Mesenchymal stem cell (in vitro differentiated cells and primary cell): Measurements from ENCODE around the gene ITPA.

Experiments
- DNase-seq: peaks from one replicate; pipeline ENCODE4 v3.0.0-alpha.2; 2013
- H2AFZ ChIP-seq: one replicate; pipeline ENCODE4 v1.6.1; 2013; ENCODE audit warnings: low read depth, mild to moderate bottlenecking, control low read depth, inconsistent platforms, low read length, moderate library complexity
- H2AK5ac ChIP-seq: 2 replicates; pipeline ENCODE4 v1.6.1; 2013; ENCODE audit warnings: low read length, moderate library complexity, mild to moderate bottlenecking, inconsistent platforms; ENCODE audit not compliant: severe bottlenecking
- H2BK120ac ChIP-seq: one replicate; pipeline ENCODE4 v1.6.1; 2013; ENCODE audit warnings: low read depth, mild to moderate bottlenecking, inconsistent platforms, low read length, moderate library complexity
- H2BK12ac ChIP-seq, 2 experiments: one replicate each; pipeline ENCODE4 v1.6.1; 2013; ENCODE audit warnings: inconsistent platforms in 2 of 2, low read length in 2 of 2, mild to moderate bottlenecking in 2 of 2, moderate library complexity in 2 of 2, control low read depth in 1 of 2
- H2BK15ac ChIP-seq: one replicate; pipeline ENCODE4 v1.6.1; 2013; ENCODE audit warnings: mild to moderate bottlenecking, low read depth, inconsistent platforms; ENCODE audit not compliant: poor library complexity, severe bottlenecking
- H2BK5ac ChIP-seq: 2 replicates; pipeline ENCODE4 v1.6.1; 2013; ENCODE audit warnings: low read depth, mild to moderate bottlenecking, low read length, control low read depth, inconsistent platforms; ENCODE audit not compliant: poor library complexity, severe bottlenecking
- H3K14ac ChIP-seq, 2 experiments: one replicate each; pipeline ENCODE4 v1.6.1; 2013; ENCODE audit warnings: inconsistent platforms in 2 of 2, low read length in 2 of 2, control low read depth in 1 of 2, mild to moderate bottlenecking in 1 of 2, moderate library complexity in 1 of 2
- H3K18ac ChIP-seq, 2 experiments: one replicate each; pipeline ENCODE4 v1.6.1; 2013; ENCODE audit warnings: inconsistent platforms in 2 of 2, low read length in 2 of 2, control low read depth in 1 of 2, low read depth in 1 of 2, mild to moderate bottlenecking in 1 of 2
- H3K23ac ChIP-seq, 2 experiments: one replicate each; pipeline ENCODE4 v1.6.1; 2013; ENCODE audit warnings: inconsistent platforms in 2 of 2, low read length in 2 of 2, mild to moderate bottlenecking in 2 of 2, moderate library complexity in 2 of 2, control low read depth in 1 of 2
- H3K27ac ChIP-seq: 2 replicates; pipeline ENCODE4 v1.5.1; 2013; ENCODE audit warnings: mild to moderate bottlenecking, moderate library complexity, low read length, control low read depth, inconsistent platforms; ENCODE audit not compliant: poor library complexity, severe bottlenecking
- H3K27me3 ChIP-seq, 2 experiments: 2 replicates each; pipeline versions ENCODE4 v1.6.1 to v1.7.0; 2013; ENCODE audit warnings: low read length in 2 of 2, mild to moderate bottlenecking in 2 of 2, moderate library complexity in 2 of 2, control low read depth in 1 of 2, inconsistent platforms in 1 of 2; ENCODE audit not compliant: control insufficient read depth in 1 of 2, insufficient read depth in 1 of 2
- H3K36me3 ChIP-seq, 2 experiments: 2 replicates each; pipeline versions ENCODE4 v1.6.1 to v1.7.0; 2013; ENCODE audit warnings: low read length in 2 of 2, control low read depth in 1 of 2, inconsistent platforms in 1 of 2, low read depth in 1 of 2, mild to moderate bottlenecking in 1 of 2; ENCODE audit not compliant: insufficient read depth in 2 of 2, control insufficient read depth in 1 of 2
- H3K4ac ChIP-seq, 2 experiments: one replicate each; pipeline ENCODE4 v1.6.1; 2013; ENCODE audit warnings: inconsistent platforms in 2 of 2, low read length in 2 of 2, mild to moderate bottlenecking in 2 of 2, moderate library complexity in 2 of 2, control low read depth in 1 of 2, low read depth in 1 of 2
- H3K4me1 ChIP-seq: 2 replicates; pipeline ENCODE4 v1.6.1; 2013; ENCODE audit warnings: low read depth, low read length, control low read depth; ENCODE audit not compliant: control insufficient read depth, insufficient read depth
- H3K4me2 ChIP-seq: 2 replicates; pipeline ENCODE4 v1.6.1; 2013; ENCODE audit warnings: low read length, mild to moderate bottlenecking, inconsistent platforms; ENCODE audit not compliant: poor library complexity, severe bottlenecking
- H3K4me3 ChIP-seq, 2 experiments: 2 replicates each; pipeline versions ENCODE4 v1.5.1 to v1.7.0; 2013; ENCODE audit warnings: low read length in 2 of 2, mild to moderate bottlenecking in 2 of 2, control low read depth in 1 of 2, low read depth in 1 of 2; ENCODE audit not compliant: insufficient read depth in 1 of 2
- H3K79me1 ChIP-seq: replicated peaks from 2 replicates; pipeline ENCODE4 v1.6.1; 2013; ENCODE audit warnings: mild to moderate bottlenecking, control low read depth, low read length, inconsistent platforms; ENCODE audit not compliant: poor library complexity, severe bottlenecking
- H3K9ac ChIP-seq: 2 replicates; pipeline ENCODE4 v1.7.0; 2013; ENCODE audit warnings: mild to moderate bottlenecking, low read length, moderate library complexity
- H3K9me3 ChIP-seq: 2 replicates; pipeline ENCODE4 v1.7.0; 2013; ENCODE audit warnings: mild to moderate bottlenecking, low read length; ENCODE audit not compliant: control insufficient read depth
- H4K8ac ChIP-seq: one replicate; pipeline ENCODE4 v1.6.1; 2013; ENCODE audit warnings: inconsistent platforms, mild to moderate bottlenecking, low read length, moderate library complexity
- H4K91ac ChIP-seq: one replicate; pipeline ENCODE4 v1.6.1; 2013; ENCODE audit warnings: mild to moderate bottlenecking, low read length, inconsistent platforms
- WGBS: methylation state at CpG from one replicate; pipeline ENCODE4 v1.1.7; 2013; ENCODE audit warnings: mixed read lengths; 5-methylcytosine and 5-hydroxymethylcytosine counted together

ITPA gene

DNA sequence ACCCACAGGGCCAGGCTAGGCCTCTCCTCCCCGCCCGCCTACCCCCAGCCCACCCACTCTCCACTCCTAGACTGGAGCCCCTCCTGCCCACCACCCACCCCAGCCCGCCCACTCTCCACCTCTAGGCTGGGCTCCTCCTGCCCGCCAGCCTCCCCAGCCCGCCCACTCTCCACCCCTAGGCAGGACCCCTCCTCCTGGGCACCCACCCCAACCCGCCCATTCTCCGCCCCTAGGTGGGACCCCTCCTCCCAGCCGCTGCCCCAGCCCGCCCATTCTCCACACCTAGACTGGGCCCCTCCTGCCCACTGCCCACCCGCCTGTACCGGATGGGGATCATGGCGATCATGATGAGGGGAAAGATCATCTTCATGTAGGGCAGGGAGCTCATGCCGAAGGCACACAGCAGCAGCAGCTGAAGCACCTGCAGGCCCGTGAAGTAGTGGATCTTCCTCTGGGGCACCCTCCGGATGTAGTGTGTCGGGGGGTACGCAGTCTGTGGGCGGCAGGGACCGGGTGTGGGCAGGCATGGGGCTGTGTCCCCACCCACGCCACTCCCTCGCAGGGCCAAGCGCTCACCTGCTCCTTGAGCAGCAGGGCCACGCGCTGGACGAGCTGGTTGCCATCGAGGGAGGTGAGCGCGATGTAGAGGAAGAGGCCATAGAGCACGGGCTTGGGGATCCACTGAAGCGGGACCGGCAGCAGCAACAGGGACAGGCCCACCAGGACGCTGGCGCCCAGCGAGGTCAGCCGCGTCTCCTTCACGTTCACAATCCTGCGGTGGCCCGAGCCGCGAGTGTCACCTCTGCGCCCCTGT is 18.8 kb downstream of the ITPA start:
- Histone ChIP-seq H2BK5ac (no peak overlapping the region), H3K36me3 (peaks cover 17 to 64% of the 10 kb centered on the region in 2 experiments), H3K4me1 (peaks cover 33% of the 10 kb centered on the region), H3K23ac (no peak overlapping the region), H2AFZ (no peak overlapping the region), H2AK5ac (no peak overlapping the region), H3K4me3 (no peak overlapping the region), H3K9me3 (no peaks in the 10 kb centered on the region), H3K27me3 (peaks cover 0 to 4% of the 10 kb centered on the region in 2 experiments), H2BK120ac (no peak overlapping the region), H4K91ac (peak overlapping the region; percentile 20), H3K27ac (no peak overlapping the region), H2BK15ac (no peak overlapping the region), H3K9ac (no peak overlapping the region), H3K79me1 (no peaks in the 10 kb centered on the region), H3K4ac (no peak overlapping the region), H4K8ac (peak overlapping the region; percentile 5), H3K14ac (no peak overlapping the region), H3K4me2 (no peak overlapping the region), H3K18ac (no peak overlapping the region), H2BK12ac (no peak overlapping the region)
- WGBS, result 91% methylated on average over 41 of the region's 42 CpGs
- no peak for DNase-seq

DNA sequence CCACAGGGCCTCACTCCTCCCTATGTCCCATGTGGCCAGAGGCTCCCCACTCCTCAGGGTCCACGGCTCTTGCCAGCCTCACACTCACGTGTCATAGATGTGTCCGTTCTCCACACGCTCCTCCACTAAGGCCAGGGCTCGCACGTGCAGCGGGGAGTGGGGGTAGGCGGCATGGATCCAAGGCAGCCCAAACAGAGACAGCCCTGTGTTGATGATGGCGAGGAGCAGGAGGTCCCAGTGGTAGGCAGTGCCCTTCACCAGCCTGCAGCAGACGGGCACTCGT is 19.4 kb downstream of the ITPA start:
- H2BK5ac ChIP-seq, result no peak overlapping the region
- no peak overlapping the region for H3K4me3 ChIP-seq
- H4K91ac ChIP-seq, result no peak overlapping the region
- 99% methylated on average over 11 of the region's 11 CpGs for WGBS
- H2BK12ac ChIP-seq, result no peak overlapping the region
- H4K8ac ChIP-seq, result no peak overlapping the region
- peaks cover 0 to 4% of the 10 kb centered on the region in 2 experiments for H3K27me3 ChIP-seq
- no peaks in the 10 kb centered on the region for H3K9me3 ChIP-seq
- no peak overlapping the region for H3K23ac ChIP-seq
- no peak overlapping the region for H2BK120ac ChIP-seq
- DNase-seq, result no peak
- H2AK5ac ChIP-seq, result no peak overlapping the region
- peaks cover 28% of the 10 kb centered on the region for H3K4me1 ChIP-seq
- H3K18ac ChIP-seq, result no peak overlapping the region
- H3K27ac ChIP-seq, result no peak overlapping the region
- no peak overlapping the region for H2AFZ ChIP-seq
- H3K9ac ChIP-seq, result no peak overlapping the region
- no peaks in the 10 kb centered on the region for H3K79me1 ChIP-seq
- no peak overlapping the region for H3K14ac ChIP-seq
- H3K4me2 ChIP-seq, result no peak overlapping the region
- H3K36me3 ChIP-seq, result peaks cover 12 to 63% of the 10 kb centered on the region in 2 experiments
- H3K4ac ChIP-seq, result no peak overlapping the region
- no peak overlapping the region for H2BK15ac ChIP-seq

DNA sequence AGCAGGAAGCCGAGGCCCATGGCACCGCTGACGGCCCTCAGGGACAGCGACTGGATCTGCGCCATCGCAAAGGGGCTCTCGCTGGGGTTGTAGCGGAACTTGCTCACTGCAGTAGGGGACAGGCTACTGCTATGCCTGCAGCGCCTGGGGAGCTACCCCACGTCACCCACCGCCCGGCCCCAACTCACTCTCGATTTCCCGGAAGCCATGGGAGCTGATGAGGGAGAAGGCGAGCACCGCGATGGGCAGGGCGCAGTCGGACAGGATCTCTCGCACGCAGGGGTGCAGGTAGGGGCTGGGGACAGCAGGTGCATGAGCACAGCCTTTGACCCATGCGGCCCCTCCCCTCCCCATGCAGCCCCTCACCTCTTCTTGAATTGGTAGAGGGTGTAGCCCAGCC is 19.9 kb downstream of the ITPA start:
- no peak overlapping the region for H2BK12ac ChIP-seq
- no peak overlapping the region for H2BK15ac ChIP-seq
- no peak overlapping the region for H3K9ac ChIP-seq
- H3K23ac ChIP-seq, result no peak overlapping the region
- DNase-seq, result no peak
- no peak overlapping the region for H2BK5ac ChIP-seq
- no peaks in the 10 kb centered on the region for H3K79me1 ChIP-seq
- no peak overlapping the region for H3K27ac ChIP-seq
- H2AFZ ChIP-seq, result no peak overlapping the region
- no peak overlapping the region for H3K18ac ChIP-seq
- H3K4ac ChIP-seq, result no peak overlapping the region
- H3K4me3 ChIP-seq, result no peak overlapping the region
- no peak overlapping the region for H2AK5ac ChIP-seq
- WGBS, result 93% methylated on average over 20 of the region's 22 CpGs
- peaks cover 0 to 4% of the 10 kb centered on the region in 2 experiments for H3K27me3 ChIP-seq
- H3K14ac ChIP-seq, result no peak overlapping the region
- H4K8ac ChIP-seq, result no peak overlapping the region
- H3K9me3 ChIP-seq, result no peaks in the 10 kb centered on the region
- no peak overlapping the region for H3K4me2 ChIP-seq
- peaks cover 23% of the 10 kb centered on the region for H3K4me1 ChIP-seq
- H4K91ac ChIP-seq, result peak overlapping the region; percentile 4
- H2BK120ac ChIP-seq, result no peak overlapping the region
- H3K36me3 ChIP-seq, result peaks cover 8 to 63% of the 10 kb centered on the region in 2 experiments

DNA sequence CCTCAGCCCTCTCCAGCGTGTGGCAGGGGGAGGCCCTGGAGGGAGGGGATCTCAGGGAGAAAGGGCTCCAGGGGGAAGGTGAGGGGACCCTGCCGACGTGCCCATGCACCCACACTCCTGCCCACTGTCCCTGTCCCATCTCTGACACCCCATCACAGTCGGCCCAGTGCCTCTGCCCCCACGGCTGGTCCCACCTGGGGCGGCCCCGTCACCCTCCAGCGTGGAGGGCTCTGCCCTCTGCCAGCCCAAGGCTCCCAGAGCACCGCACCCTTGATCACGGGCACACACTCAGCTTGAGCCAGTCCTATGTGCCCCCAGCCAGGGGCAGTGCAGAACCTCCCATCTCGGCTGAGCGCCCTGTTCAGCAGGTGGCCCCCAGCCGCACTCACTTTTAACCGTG is 20.5 kb downstream of the ITPA start:
- Histone ChIP-seq H4K8ac (no peak overlapping the region), H3K36me3 (peaks cover 8 to 57% of the 10 kb centered on the region in 2 experiments), H2AK5ac (no peak overlapping the region), H3K4ac (no peak overlapping the region), H3K18ac (no peak overlapping the region), H3K27me3 (peaks cover 0 to 9% of the 10 kb centered on the region in 2 experiments), H2BK12ac (no peak overlapping the region), H3K23ac (no peak overlapping the region), H3K4me2 (no peak overlapping the region), H3K79me1 (no peaks in the 10 kb centered on the region), H2BK120ac (no peak overlapping the region), H2BK5ac (no peak overlapping the region), H4K91ac (no peak overlapping the region), H3K9me3 (no peaks in the 10 kb centered on the region), H2BK15ac (no peak overlapping the region), H3K4me1 (peaks cover 19% of the 10 kb centered on the region), H3K9ac (no peak overlapping the region), H3K27ac (no peak overlapping the region), H3K4me3 (no peak overlapping the region), H3K14ac (no peak overlapping the region), H2AFZ (no peak overlapping the region)
- DNase-seq, result no peak
- 92% methylated on average over 11 of the region's 14 CpGs for WGBS
